Suprapubic skin (tissue), 4 donors: ENCODE data around the gene PAK5.

Experiments
- EP300 ChIP-seq: sonication (generic); formaldehyde crosslinking; IDR thresholded peaks from one replicate; pipeline ENCODE4 v1.6.1; 2017; ENCODE audit warnings: antibody characterized with exemption
- POLR2A ChIP-seq, 2 donors: fragments of 450-650 bp; IDR thresholded peaks; one replicate each; pipeline ENCODE4 v1.6.1; 2017; ENCODE audit warnings: antibody characterized with exemption in 2 of 2, mild to moderate bottlenecking in 2 of 2, moderate library complexity in 2 of 2
- POLR2AphosphoS5 ChIP-seq, 3 donors: sonication (generic); formaldehyde crosslinking; IDR thresholded peaks; one replicate each; pipeline ENCODE4 v1.6.1; 2017; ENCODE audit warnings: antibody characterized with exemption in 3 of 3
- TF ChIP-seq, protein P1 (sequence below), 2 donors: fragments of 200-600 bp in 1 of 2; fragments of 450-650 bp in 1 of 2; sonication (generic) in 1 of 2; IDR thresholded peaks; one replicate each; pipeline ENCODE4 v1.5.1; 2016 to 2019; ENCODE audit warnings: antibody characterized with exemption in 2 of 2, mild to moderate bottlenecking in 1 of 2, moderate library complexity in 1 of 2

- TF ChIP-seq, protein P1, sequence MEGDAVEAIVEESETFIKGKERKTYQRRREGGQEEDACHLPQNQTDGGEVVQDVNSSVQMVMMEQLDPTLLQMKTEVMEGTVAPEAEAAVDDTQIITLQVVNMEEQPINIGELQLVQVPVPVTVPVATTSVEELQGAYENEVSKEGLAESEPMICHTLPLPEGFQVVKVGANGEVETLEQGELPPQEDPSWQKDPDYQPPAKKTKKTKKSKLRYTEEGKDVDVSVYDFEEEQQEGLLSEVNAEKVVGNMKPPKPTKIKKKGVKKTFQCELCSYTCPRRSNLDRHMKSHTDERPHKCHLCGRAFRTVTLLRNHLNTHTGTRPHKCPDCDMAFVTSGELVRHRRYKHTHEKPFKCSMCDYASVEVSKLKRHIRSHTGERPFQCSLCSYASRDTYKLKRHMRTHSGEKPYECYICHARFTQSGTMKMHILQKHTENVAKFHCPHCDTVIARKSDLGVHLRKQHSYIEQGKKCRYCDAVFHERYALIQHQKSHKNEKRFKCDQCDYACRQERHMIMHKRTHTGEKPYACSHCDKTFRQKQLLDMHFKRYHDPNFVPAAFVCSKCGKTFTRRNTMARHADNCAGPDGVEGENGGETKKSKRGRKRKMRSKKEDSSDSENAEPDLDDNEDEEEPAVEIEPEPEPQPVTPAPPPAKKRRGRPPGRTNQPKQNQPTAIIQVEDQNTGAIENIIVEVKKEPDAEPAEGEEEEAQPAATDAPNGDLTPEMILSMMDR (IDR thresholded peaks at IDR 0.05), result no peak
- TF ChIP-seq POLR2A (IDR thresholded peaks at IDR 0.05), result no peak
- TF ChIP-seq POLR2AphosphoS5 (IDR thresholded peaks at IDR 0.05), result no peak
- no peak for TF ChIP-seq EP300
Observed at GRCh38 chr20:9488063-9488462, 350.8 kb downstream of the PAK5 start.
